IPS-NIHi7 (cell line): ENCODE results near the gene RAD51B.
"Not testable (repeated sequence)": the region's sequence is repeated elsewhere in the genome, so short reads cannot be mapped to it uniquely, and the experiment has no call there.

Source experiments
- DNase-seq: peaks from one replicate; pipeline ENCODE4 v3.0.0; 2012; ENCODE audit warnings: mixed read lengths; ENCODE audit errors: extremely low spot score

RAD51B gene

DNA sequence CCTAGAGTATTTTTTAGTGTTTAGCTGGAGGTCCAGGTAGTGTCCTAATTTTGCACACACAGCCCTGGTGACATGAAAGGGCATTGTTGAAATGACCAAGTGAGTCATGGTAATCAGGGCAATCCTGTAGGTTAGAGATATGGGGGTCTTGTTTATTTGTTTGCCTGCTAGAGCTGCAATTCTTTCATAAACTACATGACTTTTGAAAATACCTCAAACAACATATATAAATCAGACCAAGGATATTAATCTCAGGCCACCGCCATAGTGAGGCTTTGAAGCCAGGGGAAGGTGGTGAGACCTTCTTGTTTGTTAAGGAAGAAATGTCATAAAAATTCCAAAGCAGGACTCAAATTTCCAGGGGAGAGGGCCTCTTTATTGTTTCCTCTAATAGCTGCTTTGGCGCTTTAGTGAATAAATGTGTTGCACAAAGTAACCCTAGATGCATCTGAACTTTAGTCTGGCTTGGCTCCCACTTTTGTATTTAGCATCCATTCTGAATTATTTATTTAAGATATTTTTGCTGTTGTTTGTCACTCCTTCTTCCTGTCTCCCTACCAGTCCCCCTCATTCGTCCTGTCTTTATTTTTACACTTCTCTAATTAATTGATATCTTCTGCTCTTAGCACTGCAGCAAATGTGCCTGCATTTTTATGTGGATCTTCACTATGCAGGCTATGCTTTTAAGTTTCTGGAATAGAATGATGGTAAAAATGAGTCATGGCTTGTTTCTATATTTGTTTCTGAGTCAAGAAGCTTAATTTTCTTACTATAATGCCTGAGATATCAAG is 430.3 kb downstream of the RAD51B start:
- DNase-seq = no peak

DNA sequence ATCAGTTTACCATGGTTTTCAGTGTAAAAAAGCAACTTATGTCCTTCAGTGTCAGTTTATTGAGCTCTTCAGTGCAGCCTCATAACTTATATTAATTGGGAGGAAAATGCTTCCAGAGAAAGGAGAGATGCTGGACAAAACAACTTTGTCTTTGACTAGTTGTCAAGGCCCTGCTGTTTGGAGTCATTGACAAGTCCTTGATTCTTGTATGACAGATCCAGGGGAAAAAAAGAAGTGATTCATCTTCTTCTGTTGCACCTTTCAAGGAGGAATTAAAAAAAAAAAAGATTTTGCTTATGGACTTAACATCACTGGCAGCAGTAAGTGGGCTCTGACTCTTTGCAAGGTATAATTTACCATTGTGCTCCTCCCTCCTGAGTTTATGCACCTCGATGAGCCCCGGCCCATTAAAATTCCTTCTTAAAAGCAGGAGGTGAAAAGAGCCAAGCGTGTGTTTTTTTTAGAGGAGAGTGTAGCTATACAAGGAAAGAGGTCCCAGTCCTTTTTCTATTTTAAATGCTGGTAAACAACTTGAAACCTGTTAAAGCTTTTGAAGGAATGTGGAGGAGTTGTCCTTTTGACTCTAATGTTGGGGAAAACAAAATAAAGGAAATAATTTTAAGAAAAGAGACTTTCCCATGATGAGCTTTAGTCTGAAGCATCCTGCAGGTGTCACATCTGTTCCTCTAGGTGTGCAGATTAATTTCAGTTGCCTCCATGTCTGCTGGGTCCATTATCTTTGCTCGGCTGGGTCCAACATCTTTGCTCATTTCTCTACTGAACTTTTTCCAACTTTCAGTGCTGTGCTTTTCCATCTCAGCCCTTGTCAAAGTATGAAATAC is 431.6 kb downstream of the RAD51B start:
- DNase-seq = no peak

DNA sequence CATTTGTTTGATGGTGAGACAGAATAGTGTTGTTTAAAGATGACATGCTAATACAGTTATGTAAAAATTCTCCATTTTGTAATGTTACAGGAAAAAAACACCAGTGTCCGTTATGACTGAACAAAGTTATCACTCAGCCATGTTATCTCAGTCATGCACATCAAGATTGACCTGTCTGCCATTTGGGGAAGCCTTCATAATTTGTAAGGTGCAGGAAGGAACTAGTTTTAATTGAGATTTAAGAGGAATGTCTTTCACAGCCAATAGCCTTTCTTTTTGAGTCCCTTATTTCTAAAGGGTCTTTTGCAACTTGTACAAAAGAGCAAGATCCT is 432.2 kb downstream of the RAD51B start:
- no peak for DNase-seq

DNA sequence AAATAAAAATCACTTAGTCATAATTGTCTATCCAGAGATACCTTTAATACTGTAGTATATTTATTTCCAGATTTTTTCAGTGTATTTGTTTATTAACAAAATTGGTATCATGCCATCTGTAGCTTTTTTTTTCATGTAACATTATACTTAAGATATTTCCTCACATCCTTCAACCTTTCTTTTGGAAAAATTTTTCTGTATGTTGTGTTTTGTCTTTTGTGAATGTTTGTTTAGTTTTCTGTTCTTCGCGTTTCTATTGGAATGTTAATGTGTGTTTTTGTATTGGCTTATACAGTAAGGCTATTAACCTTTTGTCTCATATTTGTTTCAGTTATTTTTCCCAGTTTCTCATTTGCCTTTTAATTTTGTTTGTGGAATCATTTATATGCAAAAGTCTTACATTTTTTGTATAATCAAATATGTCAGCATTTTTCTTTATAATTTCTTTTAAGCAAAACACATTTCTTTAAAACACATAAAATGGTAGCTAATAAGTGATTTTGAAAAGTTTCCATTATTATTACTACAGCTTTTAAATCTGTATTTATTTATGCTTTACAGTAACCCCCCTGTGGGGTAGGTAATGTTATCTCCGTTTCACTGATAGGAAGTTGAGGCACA is 433.7 kb downstream of the RAD51B start:
- no peak for DNase-seq

DNA sequence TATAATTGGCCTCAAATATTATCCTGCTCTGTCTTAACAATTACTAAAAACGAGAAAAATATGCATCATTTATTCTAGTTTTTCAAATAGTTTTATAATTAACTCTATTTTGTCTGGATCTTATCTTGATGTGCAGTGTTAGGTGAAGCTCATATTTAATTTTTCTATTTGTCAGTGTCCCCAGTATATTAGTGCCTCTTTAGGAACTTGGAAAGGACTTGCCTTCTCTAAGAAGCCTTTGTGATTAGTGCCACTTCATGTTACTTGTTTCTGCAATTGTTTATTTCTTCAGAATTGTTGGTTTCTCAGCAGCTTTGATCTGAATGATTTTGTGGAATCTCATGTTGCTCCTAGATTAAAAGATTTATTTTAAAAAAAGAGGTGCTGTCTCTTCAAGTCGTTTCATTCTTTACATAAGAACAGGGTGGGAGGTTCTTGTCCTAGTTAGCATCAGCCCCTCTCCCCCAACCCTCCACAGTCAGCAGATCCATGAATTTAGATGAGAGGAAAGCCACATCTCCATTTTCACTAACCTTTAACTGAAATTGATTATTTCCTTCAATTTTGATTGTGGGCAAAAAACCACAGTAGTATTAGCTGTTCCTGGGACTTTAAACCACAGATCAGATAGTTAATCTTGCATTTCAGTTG is 434.4 kb downstream of the RAD51B start:
- no peak for DNase-seq

DNA sequence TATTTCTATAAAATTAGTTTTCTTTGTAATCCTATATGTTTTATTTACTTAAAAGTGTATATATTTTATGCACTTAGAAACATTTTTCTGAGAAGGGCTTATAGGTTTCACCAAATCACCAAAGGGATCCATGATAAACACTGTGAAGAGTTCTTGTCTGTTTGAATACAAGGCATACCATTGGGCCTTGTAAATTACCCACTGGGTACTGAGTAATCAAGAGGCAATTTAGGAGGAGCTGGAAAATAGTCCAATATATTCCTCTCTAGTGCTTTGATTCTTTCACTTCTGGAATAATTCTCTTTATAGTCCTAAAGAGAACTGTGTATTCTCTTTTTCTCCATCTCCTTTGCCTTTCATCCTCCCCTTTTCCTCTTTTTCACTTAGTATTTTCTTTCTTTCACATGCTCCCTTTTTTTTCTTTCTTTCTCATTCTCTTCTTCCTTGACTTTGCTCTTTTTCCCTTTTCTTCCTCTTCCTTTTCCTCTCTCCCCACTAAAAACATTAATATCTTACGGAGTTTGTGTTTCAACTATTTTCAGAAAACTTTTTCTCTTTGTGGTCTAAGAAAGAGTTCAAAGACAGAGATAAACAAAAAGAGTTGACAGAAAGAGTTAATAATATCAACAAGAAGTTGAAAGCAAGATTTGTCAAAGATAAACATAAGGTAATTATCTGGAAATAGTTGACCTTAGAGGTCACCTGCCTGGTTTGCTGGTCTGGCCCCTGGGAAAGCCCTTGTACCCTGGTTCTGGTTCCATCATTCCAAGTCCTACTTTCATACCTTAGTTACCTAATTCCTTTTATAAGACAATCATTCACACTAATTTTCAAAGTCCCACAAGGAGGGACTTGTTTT is 435.3 kb downstream of the RAD51B start:
- no peak for DNase-seq

DNA sequence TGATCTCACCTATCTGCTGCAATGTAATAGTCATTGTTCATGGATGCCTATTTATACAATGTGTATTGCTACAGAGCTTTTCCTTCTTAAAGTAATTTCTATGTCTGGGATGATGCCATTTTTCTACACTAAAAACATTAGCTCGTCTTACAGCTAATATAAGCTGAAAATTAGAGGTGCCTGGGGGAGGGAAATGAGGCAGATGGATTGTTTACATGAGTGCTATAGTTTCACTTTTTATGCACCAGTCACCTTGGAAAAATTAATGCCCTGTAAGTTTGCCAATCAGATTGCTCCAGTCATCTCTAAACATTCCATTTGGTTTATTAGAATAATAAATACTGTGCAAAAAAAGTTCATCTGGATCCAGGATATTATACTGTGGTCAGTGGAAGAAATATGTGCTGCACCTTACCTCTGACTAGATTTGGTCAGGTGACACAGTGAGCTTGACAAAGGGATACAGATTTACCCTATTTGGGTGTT is 436.2 kb downstream of the RAD51B start:
- DNase-seq = no peak

DNA sequence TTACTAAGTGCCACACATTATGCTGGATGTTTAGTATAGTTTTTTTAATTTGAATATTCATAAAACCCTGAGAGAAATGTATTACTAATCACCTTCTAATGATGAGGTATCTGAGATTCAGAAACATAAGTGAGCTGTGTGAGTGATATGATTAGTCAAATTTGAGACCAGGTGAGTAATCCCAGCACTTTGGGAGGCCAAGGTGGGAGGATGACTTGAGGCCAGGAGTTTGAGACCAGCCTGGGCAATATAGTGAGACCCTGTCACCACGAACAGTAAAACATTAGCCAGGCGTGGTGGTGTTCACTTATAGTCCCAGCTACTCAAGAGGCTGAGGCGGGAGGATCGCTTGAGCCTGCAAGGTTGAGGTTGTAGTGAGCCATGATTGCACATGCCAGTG is 438.4 kb downstream of the RAD51B start:
- no peak for DNase-seq

DNA sequence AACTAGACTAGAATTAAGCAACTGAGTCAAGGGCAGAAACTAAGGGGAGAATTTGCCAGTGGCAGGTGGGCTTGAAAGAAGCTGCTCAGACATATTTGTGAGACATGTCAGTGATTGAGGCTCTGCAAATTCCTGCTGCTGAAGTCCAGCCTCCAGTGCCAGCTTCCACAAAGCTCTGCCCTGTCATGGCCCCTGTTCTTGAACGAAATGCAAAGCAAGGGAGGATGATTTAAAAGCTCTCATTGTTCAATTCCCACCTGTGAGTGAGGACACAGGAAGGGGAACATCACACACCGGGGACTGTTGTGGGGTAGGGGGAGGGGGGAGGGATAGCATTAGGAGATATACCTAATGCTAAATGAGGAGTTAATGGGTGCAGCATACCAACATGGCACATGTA is 439.4 kb downstream of the RAD51B start:
- not testable (repeated sequence) for DNase-seq

DNA sequence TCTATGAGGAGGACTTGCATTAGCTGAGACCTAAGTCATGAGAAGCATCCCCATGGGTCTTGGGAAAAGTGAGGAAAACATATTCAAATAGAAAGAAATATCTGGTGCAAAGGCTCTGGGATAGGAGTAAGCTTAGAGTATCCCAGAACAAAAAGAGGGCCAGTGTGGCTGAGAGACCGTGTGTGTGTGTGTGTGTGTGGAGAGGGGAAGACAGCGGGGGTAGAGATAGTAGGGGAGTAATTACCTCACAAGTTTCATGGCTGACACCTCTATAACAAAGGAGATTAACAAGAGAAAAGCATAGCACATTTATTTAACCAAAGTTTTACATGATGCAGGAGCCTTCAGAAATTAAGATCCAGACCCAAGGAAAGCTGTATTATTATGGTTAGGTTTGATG is 440.5 kb downstream of the RAD51B start:
- DNase-seq = no peak

DNA sequence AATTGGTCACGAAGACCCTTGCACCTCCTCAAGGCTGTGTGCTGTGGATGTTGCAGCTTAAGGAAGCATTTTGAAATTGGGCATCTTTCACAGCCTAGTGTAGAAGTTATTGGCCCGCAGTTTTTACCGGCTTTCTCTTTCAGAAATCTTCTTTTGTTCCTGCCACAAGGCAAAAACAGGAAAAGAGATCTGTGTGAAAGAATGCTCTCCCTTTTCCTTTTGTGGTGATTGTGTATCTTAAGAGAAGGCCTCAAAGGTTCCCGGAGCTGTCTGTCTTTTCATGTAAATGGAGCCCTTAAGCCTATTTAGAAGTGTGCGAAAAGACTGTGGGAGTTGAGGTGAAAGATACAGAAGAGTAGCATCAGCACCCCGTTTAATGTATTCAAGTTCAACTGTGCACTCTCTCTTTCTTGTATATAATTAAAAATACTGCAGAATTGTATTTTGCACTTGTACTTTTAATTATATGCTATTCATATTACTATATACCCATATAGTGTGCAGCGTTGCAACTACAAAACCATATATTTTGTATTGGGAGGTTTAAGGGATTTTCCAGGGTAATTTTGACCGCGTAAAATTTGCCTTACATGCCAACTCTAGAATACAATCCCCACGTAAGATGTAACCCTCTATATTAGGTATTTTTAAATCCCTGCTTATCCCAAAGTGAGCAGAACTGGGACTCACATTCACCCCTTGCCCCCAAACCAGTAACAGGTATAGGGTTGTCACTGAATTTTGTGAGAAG is 441.7 kb downstream of the RAD51B start:
- peak; percentile 52 for DNase-seq

DNA sequence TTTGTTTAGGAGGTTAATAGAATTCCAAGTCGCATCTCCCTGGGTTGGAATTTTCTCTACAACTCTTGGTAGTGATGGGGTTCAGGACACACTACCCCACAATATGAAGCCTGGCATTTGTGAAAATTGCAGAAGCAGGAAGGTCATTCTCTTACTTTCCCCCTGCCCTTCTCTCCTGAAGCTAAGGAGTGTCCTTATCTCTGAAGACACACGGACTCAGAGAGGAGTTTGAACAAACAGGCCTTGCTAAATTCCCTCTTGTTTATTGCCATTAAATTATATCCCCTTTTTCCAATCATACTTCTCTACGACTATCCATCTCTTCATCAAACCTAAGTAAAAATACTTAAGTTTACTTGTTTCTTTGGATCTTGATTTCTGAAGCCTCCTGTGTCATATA is 443.0 kb downstream of the RAD51B start:
- no peak for DNase-seq

DNA sequence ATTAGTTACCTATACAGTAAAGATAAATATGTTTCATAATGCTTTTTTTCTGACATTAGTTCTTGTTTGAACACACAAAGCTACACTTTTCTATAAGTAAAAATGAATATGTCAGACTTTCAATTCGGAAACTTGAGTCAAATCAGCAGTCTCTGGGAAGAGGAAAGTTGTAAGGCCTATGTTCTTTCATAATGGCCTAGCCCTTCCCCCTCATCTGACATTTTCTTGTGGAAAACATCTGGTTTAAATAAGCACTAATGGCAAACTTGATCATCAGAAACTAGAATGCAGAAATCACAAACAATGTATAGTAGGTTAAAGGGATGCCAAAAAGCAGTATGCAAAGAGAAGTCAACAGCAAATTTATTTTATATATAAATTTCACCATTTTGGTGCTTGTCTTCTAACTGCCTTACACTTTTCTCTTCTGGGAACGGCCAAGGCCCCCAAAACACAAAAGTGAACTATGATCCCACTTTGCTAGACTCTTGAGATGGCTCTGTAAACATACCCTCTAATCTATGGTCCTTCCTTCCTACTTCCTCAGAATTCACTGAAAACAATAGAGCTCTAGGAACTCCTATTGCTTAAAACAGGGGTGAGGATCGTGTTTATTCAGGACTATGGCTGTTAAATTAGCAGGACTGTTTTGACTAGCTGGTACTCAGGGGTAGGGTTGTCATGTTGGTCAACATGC is 444.1 kb downstream of the RAD51B start:
- DNase-seq = no peak

DNA sequence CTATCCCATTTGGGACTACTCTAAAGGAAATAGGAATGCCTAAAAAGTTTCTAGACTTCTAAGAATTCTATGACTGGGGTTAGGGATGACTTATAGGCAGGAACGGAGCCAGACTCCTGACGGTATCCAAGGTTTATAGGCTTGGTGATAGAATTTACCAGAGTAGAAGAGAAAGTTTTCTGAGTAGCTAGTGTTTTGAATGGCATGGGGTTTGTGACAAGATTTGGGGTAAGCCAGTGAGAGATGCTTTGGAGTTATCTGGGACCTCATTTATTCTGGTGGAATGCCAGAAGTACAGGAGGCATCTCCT is 444.6 kb downstream of the RAD51B start:
- no peak for DNase-seq

DNA sequence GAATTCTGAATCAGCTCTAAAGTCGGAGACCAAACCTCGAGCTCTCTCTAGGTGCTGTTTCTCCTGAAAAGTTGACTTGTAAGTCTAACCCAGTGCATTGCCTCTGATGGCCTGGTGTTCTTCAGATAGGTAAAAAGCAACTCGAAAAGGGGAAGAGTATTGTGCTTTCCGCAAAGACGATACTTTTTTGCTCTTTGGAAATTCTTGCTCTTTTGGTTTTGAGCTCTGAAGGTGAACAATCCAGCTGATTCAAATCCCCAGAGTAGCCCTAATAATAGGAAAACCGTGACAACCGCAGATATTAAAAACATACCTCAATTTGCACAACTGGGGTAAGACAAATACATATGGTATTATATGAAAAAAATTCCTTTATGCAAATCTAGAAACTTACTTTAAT is 447.4 kb downstream of the RAD51B start:
- DNase-seq = no peak

DNA sequence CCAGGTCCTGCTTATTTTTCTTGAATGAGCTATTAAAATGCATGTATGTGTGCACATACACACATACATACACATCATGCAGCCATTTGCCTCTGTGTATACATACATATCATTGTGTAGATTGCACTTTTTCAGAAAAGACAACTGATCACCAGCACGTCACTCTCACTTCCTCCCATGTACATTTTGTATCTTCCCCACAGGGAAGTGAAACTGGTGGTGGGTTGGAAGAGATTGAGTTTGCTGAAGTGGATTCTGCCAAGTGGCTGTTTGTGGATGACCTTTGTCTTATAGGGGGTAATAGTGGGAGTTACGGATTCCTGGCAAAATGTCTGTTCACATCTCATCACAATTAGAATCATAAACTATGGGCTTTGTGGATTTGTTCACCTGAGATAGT is 448.6 kb downstream of the RAD51B start:
- no peak for DNase-seq

DNA sequence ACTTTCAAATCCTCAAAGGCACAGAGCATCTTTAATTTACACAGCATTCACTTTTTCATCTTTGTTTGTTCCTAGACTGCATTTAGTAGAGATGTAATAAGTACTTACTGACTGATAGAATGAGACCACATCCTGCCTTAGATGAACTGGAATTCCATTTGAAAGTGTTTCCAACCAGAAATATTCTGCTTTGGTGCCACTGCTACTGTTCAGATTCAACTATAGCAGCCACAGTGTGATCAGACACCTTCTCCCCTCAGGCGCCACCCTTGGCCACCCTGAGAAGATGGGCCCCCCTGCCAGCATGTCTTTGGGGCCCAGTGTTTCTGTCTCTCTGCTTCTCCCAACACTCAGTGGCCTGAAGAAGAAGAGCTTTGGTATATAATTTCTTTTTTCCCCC is 449.1 kb downstream of the RAD51B start:
- DNase-seq = no peak

DNA sequence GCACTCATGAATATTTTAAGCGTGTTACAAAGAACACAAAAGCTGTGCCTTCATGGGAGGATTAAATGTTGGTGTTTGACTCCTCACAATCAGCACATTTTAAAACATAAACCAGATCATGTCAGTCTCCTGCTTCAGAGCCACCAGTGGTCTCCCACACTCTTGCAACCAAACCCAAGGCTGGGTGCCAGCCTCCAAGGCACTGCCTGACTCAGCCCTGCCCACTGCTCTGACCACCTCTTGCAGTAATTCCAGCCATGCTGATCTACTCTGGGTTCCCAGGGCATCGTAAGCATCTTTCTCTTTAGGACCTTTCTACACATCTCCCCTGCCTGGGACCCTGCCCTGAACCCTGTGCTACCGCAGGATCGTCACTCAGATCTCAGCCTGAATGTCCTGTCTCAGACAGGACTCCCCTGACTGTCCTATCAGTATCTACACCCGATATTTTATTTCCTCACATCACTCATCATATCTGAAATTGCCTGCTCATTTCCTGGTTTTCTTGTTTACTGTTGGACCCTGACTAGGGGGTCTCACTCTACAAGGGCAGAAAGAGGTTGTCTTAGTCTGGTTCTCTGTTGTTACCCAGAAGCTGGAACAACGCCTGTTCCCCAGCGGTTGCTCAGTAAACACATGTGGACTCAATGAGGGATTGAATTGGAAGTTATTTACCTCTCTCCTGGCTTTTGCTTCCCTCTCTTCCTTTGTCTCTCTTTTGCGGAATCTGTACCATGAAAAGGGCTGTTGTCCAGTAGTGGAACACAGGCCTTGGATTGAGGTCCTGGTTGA is 449.8 kb downstream of the RAD51B start:
- no peak for DNase-seq

DNA sequence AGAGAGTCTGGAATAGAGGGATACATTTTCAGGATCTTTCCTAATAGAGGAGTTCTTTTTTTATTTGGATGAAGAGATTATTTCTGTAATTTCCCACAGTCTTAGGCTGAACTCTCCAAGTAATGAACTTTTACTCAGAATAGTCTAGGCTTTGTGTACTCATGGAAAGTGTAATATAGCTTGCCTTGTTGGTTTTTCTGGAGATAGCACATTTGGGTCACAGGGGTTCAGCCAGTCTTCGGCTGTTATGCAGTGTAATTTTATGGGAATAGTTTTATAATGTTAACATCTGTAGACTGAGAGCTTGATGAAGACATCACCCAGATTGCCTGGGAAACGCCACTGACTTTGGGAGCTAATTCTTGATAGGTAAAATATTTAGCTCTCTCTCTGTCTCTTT is 450.8 kb downstream of the RAD51B start:
- no peak for DNase-seq
